Subcutaneous abdominal adipose tissue (tissue), 5 donors: ENCODE results near the gene FCGR2B.
"Not testable (repeated sequence)": the region's sequence is repeated elsewhere in the genome, so short reads cannot be mapped to it uniquely, and the experiment has no call there.

ENCODE experiments used
- H3K27ac ChIP-seq: one replicate; pipeline ENCODE4 v1.7.0; 2013; ENCODE audit warnings: low read depth, mild to moderate bottlenecking, inconsistent platforms, low read length, moderate library complexity
- H3K27me3 ChIP-seq, 5 donors: one replicate each; pipeline ENCODE4 v1.7.0; 2013; ENCODE audit warnings: low read length in 5 of 5, inconsistent platforms in 1 of 5; ENCODE audit not compliant: control insufficient read depth in 5 of 5, insufficient read depth in 4 of 5
- H3K36me3 ChIP-seq, 5 donors: one replicate each; pipeline ENCODE4 v1.7.0; 2013; ENCODE audit warnings: low read length in 5 of 5; ENCODE audit not compliant: control insufficient read depth in 5 of 5, insufficient read depth in 5 of 5
- H3K4me1 ChIP-seq, 5 donors: one replicate each; pipeline ENCODE4 v1.7.0; 2013; ENCODE audit warnings: low read length in 5 of 5, mild to moderate bottlenecking in 3 of 5, moderate library complexity in 1 of 5; ENCODE audit not compliant: control insufficient read depth in 5 of 5, insufficient read depth in 5 of 5
- H3K4me3 ChIP-seq, 5 donors: one replicate each; pipeline ENCODE4 v1.7.0; 2013; ENCODE audit warnings: low read length in 5 of 5, low read depth in 1 of 5
- H3K9ac ChIP-seq, 5 donors: one replicate each; pipeline ENCODE4 v1.7.0; 2013; ENCODE audit warnings: low read length in 5 of 5, mild to moderate bottlenecking in 4 of 5, moderate library complexity in 3 of 5
- H3K9me3 ChIP-seq, 5 donors: one replicate each; pipeline ENCODE4 v1.7.0; 2013; ENCODE audit warnings: low read length in 5 of 5; ENCODE audit not compliant: control insufficient read depth in 5 of 5
- donor health status: healthy.
- donor health status: healthy.
- donor health status: healthy.
- donor health status: healthy.
- donor health status: healthy.

FCGR2B gene

GRCh38 chr1:161647507-161648360 is 15.2 kb upstream of the FCGR2B start:
- not testable (repeated sequence) for H3K9me3 ChIP-seq, H3K27me3 ChIP-seq, H3K36me3 ChIP-seq, H3K4me1 ChIP-seq, H3K4me3 ChIP-seq, H3K27ac ChIP-seq, H3K9ac ChIP-seq

DNA sequence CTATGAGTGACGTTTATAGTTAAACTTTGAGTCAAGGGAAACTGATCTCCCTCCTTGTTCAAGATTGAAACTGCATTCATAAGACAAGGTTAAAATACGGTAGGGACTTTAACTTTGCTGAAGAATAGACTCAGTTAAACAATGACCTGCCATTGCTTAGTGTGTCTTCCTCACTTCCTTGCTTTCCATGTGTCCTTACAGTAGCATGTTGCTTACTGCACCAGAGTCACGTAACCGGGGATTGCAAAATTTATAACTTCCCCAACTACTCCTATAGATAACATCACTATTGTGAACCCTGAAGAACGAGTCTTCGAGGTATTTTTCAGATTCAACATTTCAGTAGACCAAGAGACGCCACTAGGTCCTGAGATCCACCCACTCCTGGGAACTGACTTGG is 9.4 kb upstream of the FCGR2B start:
- not testable (repeated sequence) for H3K4me3 ChIP-seq, H3K9ac ChIP-seq, H3K9me3 ChIP-seq, H3K27me3 ChIP-seq, H3K4me1 ChIP-seq, H3K27ac ChIP-seq, H3K36me3 ChIP-seq

DNA sequence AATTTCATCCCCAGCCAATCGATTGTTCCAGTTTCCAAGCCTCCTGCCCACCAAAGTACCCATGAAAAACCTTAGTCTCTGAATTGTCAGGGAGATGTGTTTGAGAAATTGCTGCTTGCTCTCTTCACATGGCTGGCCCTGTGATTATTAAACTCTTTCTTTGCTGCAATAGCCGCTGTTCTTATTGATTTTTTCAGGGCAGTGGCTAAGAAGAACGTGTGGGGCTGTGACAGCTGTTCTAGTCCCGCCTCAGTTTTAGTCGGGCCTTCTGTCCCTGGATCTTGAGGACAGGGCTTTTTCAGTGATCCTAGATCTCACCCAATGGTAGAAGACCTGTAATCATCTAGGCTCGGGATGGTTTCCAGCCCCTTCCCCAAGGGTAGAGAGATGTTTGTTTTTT is 9.0 kb upstream of the FCGR2B start:
- not testable (repeated sequence) for H3K4me1 ChIP-seq, H3K36me3 ChIP-seq, H3K9me3 ChIP-seq, H3K4me3 ChIP-seq, H3K27ac ChIP-seq, H3K27me3 ChIP-seq, H3K9ac ChIP-seq

DNA sequence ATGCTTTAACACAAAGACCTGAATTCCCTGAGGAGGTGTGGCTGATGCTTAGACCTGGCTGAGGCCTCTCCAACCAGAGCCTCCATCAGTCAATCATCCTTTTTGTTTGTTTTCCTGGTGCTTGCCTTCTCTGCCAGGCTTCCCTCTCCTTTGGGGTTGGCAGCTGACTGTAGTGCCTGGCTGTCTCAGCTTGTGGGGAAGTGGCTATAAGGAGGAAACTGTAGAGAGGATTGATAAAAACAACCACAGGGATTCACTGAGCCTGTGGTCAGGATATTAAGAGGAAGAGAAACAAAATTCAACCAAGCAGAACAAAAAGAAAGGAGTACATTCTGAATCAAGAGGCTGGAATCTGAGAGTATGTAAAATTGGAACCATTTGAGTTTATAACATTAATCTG is 4.4 kb upstream of the FCGR2B start:
- not testable (repeated sequence) for H3K4me1 ChIP-seq, H3K27me3 ChIP-seq, H3K9ac ChIP-seq, H3K4me3 ChIP-seq, H3K9me3 ChIP-seq, H3K27ac ChIP-seq, H3K36me3 ChIP-seq

DNA sequence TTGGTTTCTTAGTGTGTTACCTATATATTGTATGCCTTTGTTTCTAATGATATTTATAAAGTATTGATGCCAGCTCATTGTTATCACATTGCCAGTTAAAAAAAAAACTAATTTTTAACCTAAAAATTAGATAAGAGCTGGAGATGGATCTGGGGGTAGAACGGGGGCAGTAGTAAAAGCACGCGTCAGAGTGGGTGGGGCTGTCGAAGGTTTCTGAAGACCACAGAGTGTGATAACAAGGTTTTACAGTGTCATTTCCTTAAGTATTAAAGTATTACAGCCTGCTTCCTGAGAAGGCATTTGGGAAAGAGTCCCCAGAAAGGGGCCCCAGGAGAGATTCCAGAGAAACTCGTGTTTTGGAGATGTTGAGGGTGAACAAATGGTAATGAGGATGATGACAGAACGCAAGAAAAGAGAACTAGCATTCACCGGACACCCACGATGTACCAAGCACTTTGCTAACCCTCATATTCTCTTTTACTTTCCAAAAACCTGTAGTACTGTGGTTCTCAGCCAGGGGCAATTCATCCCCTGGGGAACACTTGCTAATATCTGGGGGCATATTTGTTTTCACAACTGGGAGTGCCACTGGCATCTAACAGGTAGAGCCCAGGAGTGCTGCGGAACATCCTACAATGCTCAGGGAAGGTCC is 1.2 kb upstream of the FCGR2B start:
- not testable (repeated sequence) for H3K27ac ChIP-seq, H3K4me1 ChIP-seq, H3K9me3 ChIP-seq, H3K36me3 ChIP-seq, H3K9ac ChIP-seq, H3K4me3 ChIP-seq, H3K27me3 ChIP-seq

DNA sequence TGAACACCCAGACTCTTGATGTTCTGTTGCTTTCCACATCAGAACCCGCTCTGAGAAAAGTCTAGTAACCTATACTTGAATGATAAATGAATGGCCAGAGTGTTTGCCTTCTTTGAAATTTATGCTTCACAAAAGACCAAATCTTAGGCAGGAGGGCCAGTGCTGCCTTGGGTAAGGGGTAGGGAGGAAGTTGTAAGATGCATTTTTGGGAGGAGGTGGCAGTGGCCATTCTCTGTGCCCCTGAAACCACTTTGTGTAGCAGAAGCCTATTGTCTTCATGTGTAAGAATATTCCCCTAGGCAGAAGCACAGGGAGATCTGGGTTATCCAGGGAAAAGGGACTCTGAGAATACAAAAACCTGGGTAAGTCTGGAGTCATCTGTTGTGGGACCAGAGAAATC is 626 bp downstream of the FCGR2B start:
- H3K4me3 ChIP-seq: peak overlapping the region in 1 of 5 donors; percentile 22
- H3K27ac ChIP-seq, H3K27me3 ChIP-seq, H3K9me3 ChIP-seq, H3K4me1 ChIP-seq, H3K9ac ChIP-seq, H3K36me3 ChIP-seq: not testable (repeated sequence)

DNA sequence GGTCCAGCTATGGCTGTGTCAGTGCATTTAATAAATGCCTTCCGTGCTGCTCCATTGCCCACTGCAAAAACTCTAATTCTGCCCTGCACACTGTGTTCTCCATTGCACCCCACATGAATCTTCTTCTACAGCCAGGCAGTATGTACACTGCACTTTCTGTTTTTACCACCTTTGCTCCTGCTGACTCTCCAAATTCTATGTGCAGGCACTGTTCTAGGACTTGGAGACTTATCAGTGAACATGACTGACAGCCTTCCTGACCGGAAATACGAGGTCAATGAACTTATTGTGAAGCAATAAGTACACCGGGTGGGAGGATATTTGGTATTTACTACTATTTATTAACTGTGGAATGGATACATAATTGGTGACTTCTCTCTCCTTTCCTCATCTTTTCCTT is 1.7 kb downstream of the FCGR2B start:
- H3K27me3 ChIP-seq, H3K4me1 ChIP-seq, H3K36me3 ChIP-seq, H3K4me3 ChIP-seq, H3K9me3 ChIP-seq, H3K27ac ChIP-seq, H3K9ac ChIP-seq: not testable (repeated sequence)

DNA sequence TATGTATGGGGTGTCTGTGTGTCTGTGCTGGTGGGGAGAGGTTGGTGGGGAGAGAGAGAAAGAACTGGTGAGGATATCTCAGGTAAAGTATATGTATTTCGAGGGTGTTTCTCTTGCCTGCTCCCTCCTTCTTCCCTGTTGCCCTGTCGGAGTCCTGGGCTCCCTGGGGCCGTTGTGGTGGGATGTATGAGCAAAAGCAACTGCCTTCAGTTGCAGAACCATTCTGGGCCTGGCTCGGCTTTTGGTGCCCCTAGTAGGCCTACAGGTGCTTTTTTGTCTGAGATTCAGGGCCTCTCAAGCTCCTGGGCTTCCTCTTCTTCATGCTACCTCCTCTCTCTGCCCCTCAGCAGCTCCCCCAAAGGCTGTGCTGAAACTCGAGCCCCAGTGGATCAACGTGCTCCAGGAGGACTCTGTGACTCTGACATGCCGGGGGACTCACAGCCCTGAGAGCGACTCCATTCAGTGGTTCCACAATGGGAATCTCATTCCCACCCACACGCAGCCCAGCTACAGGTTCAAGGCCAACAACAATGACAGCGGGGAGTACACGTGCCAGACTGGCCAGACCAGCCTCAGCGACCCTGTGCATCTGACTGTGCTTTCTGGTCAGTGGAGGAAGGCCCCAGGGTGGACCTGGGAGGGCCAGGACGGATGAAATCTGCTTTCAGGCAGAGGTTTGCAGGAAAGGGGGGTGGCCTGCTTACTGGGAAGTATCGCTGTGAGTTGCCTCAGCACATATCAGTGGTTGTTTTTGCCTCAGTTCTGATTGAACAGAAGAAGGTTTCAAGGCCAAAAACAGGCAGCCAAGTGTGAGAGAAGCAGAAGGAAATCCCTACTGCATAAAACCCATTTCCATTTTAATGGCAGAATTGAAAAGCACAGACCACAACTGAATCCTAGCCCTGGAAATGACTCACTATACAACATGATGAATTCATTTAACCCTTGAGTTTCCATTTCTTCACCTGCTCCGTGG is 8.4 kb downstream of the FCGR2B start:
- not testable (repeated sequence) for H3K27me3 ChIP-seq, H3K4me1 ChIP-seq, H3K27ac ChIP-seq, H3K36me3 ChIP-seq, H3K9me3 ChIP-seq, H3K9ac ChIP-seq, H3K4me3 ChIP-seq

DNA sequence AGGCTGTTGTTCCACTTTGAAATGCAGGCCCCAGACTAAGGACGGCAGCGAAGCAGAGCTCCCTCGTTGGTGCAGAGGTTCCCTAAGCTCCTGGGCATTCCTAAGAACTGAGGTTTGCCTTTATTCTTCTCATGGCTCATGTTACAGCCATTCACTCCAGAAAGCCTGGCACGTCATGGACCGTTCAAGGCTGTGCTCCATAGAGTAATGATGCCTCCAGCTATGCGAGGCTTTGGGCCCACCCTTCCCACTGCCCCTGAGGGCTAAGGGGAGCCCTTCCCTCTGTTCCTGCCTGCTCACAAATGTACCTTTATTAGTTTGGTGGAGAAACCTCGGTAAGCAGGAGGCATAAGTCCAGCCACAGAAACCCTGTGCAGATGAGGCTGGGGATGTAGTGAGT is 10.5 kb downstream of the FCGR2B start:
- not testable (repeated sequence) for H3K9ac ChIP-seq, H3K4me3 ChIP-seq, H3K27ac ChIP-seq, H3K9me3 ChIP-seq, H3K4me1 ChIP-seq, H3K27me3 ChIP-seq, H3K36me3 ChIP-seq

- not testable (repeated sequence) for H3K4me1 ChIP-seq, H3K4me3 ChIP-seq, H3K9ac ChIP-seq, H3K27me3 ChIP-seq, H3K9me3 ChIP-seq, H3K27ac ChIP-seq, H3K36me3 ChIP-seq
Measured at GRCh38 chr1:161674447-161674846, 11.5 kb downstream of the FCGR2B start.
